HG02759 (cell line): ENCODE results near the gene TOMM70.
"Not testable (repeated sequence)": the region's sequence is repeated elsewhere in the genome, so short reads cannot be mapped to it uniquely, and the experiment has no call there.

Source experiments
- ATAC-seq: cut with Tn5 transposase; IDR thresholded peaks from one replicate; pipeline ENCODE4 v1.9.1; 2021; ENCODE audit warnings: mild to moderate bottlenecking, moderate library complexity; ENCODE audit not compliant: unreplicated experiment

The TOMM70 gene

DNA sequence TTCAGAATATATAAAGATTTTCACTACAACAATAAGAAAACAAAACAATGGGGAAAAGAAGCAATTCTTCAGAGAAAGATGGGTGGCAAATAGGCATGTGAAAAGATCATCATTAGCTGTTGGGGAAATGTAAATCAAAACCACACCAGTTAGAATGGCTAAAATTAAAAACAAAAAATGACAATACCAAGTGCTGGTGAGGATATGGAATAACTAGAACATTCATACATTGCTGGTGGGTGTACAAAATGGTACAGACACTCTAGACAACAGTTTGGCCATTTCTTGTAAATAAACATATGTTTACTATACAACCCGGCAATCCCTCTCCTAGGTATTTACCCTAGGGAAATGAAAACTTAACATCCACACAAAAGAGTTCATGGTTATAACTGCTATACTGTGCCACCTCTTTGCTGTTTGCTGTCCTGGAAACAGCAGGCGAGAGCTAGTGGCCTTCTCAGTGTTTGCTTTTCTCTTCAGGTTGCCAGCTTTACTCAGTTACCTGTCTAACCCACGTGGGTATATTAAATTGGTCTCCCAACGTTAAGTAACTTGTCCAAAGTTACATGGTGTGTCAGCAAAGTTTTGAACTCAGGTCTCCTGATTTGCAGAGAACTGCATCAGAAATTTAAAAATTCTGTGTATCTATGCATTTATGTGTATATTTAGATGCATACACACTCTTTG is 70.9 kb downstream of the TOMM70 start:
- ATAC-seq: no peak

DNA sequence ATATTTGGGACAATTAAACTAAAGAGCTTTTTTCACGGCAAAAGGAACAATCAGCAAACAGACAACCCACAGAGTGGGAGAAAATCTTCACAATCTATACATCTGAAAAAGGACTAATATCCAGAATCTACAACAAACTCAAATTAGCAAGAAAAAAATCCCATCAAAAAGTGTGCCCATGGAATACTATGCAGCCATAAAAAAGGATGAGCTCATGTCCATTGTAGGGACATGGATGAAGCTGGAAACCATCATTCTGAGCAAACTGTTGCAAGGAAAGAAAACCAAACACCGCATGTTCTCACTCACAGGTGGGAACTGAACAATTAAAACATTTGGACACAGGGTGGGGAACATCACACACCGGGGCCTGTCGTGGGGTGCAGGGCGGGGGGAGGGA is 73.5 kb downstream of the TOMM70 start:
- ATAC-seq: not testable (repeated sequence)

DNA sequence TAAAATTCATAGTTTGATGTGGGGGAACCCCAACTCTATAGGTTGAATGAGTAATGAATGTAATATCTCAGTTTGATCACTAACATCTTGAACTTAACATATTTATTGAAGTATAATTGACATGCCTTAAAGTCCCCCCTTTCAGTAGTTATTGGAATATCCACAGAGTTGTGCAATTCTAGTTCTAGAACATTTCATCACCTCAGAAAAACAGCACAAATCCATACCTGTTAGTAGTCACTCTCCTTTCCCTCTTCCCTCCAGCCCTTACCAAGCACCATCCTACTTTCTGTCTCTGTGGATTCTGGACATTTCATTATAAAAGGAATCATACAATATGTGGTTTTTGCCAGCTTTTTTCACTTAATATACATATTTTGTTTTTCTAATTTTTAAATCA is 75.1 kb downstream of the TOMM70 start:
- ATAC-seq: no peak

DNA sequence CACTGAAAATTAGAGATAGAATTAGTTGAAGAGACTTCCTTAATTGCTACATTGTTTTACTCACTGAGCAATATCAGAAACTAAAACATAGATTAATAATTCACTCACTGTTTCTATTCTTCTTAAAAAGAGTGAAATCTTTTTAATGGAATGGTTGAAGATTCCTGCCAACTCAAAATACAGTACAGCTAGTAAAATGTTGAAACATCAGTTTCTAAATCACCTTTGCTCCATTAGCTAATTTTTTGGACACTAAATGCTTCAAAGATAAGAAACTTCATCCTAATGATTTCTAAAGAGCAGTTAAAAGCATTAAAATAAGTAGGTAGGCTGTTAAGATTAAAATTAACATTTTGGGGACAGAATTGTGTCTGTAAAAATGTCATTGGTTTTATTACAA is 76.8 kb downstream of the TOMM70 start:
- ATAC-seq: no peak

DNA sequence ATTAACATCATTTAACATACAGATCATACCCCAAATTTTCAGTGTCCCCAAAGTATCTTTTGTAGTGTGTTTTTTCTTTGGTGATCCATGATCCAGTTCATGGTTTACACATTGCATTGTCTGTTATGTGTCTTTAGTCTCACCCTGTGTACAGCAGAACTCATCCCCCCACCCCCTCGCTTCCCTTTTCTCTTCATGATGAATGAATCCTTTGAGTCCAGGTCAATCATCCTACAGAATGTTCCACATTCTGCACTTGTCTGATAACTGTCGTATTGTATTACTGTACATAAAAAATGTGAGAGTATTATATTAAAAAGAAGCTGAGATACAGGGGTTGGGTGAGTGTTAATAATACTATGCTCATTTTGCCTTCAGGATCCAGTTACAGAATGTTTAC is 80.9 kb downstream of the TOMM70 start:
- ATAC-seq: no peak

DNA sequence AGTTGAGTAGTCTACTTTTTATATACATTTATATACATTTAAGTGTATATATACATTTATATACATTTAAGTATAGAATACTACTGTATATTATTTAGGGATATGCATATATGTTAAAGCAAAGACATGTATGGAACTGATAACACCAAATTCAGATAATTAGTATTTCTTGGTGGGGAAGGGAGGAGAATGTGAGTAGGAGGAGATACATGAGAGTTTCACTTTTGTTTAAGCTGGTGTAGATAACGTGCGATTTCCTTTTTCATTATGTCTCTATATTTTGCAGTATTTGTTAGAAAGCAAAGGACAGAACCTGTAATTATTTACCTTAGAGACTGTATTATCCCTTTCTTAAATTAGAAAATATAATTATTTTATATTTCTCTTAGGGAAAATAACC is 83.0 kb downstream of the TOMM70 start:
- ATAC-seq: no peak

DNA sequence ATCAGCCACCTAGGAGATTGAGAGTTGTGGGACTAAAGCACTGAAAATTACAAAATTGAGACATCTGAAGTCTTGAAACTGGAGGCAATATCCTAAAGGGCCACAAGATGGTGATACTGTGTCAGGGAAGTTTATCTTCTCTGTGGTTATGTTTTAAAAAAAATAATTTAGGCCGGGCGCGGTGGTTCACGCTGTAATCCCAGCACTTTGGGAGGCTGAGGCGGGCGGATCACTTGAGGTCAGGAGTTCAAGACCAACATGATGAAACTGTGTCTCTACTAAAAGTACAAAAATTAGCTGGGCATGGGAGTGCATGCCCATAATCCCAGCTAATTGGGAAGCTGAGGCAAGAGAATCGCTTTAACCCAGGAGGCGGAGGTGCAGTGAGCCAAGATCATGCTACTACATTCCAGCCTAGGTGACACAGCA is 84.2 kb downstream of the TOMM70 start:
- ATAC-seq: peak; percentile 88
